ENCODE results near the gene PLA2G4E.

PLA2G4E gene

GRCh38 chr15:41945221-41945620 is 75.6 kb downstream of the PLA2G4E start:
- peak overlapping the region; percentile 62 for H3K9ac ChIP-seq (ENCODE audit: low read length)
- DNase-seq (ENCODE audit: low read depth) = no peak
- H3K4me1 ChIP-seq (ENCODE audit: control insufficient read depth, insufficient read depth, low read length) = peaks cover 30% of the 10 kb centered on the region
- peaks cover 4% of the 10 kb centered on the region for H3K36me3 ChIP-seq (ENCODE audit: control insufficient read depth, insufficient read depth, low read length, severe bottlenecking)
- H3K9me3 ChIP-seq (ENCODE audit: control insufficient read depth, low read length) = no peaks in the 10 kb centered on the region
- no peaks in the 10 kb centered on the region for H3K27me3 ChIP-seq (replicated peaks; ENCODE audit: control insufficient read depth, insufficient read depth, low read length)
- no peak overlapping the region for H3K4me3 ChIP-seq (ENCODE audit: low read length)

- peak; percentile 94 for DNase-seq (ENCODE audit: low read depth)
Observed at GRCh38 chr15:41944313-41944940, 76.4 kb downstream of the PLA2G4E start.

GRCh38 chr15:41943543-41944312 is 77.1 kb downstream of the PLA2G4E start:
- DNase-seq (ENCODE audit: low read depth) = no peak
- Histone ChIP-seq H3K36me3 (ENCODE audit: control insufficient read depth, insufficient read depth, low read length, severe bottlenecking) (peaks cover 7% of the 10 kb centered on the region), H3K9me3 (ENCODE audit: control insufficient read depth, low read length) (no peaks in the 10 kb centered on the region), H3K27me3 (replicated peaks; ENCODE audit: control insufficient read depth, insufficient read depth, low read length) (no peaks in the 10 kb centered on the region), H3K4me3 (ENCODE audit: low read length) (peak overlapping the region; percentile 40), H3K9ac (ENCODE audit: low read length) (peak overlapping the region; percentile 63), H3K4me1 (ENCODE audit: control insufficient read depth, insufficient read depth, low read length) (peaks cover 24% of the 10 kb centered on the region)

More at GRCh38 chr15:41944313-41944940, 76.4 kb downstream of the PLA2G4E start:
- Histone ChIP-seq H3K9me3 (ENCODE audit: control insufficient read depth, low read length) (no peaks in the 10 kb centered on the region), H3K36me3 (ENCODE audit: control insufficient read depth, insufficient read depth, low read length, severe bottlenecking) (peaks cover 7% of the 10 kb centered on the region), H3K4me1 (ENCODE audit: control insufficient read depth, insufficient read depth, low read length) (peaks cover 24% of the 10 kb centered on the region), H3K4me3 (ENCODE audit: low read length) (peak overlapping the region; percentile 55), H3K27me3 (replicated peaks; ENCODE audit: control insufficient read depth, insufficient read depth, low read length) (no peaks in the 10 kb centered on the region), H3K9ac (ENCODE audit: low read length) (peak overlapping the region; percentile 63)

GRCh38 chr15:41942886-41943285 is 78.0 kb downstream of the PLA2G4E start:
- Histone ChIP-seq H3K27me3 (replicated peaks; ENCODE audit: control insufficient read depth, insufficient read depth, low read length) (no peaks in the 10 kb centered on the region), H3K4me1 (ENCODE audit: control insufficient read depth, insufficient read depth, low read length) (peaks cover 24% of the 10 kb centered on the region), H3K4me3 (ENCODE audit: low read length) (no peak overlapping the region), H3K36me3 (ENCODE audit: control insufficient read depth, insufficient read depth, low read length, severe bottlenecking) (peaks cover 7% of the 10 kb centered on the region), H3K9me3 (ENCODE audit: control insufficient read depth, low read length) (no peaks in the 10 kb centered on the region), H3K9ac (ENCODE audit: low read length) (no peak overlapping the region)
- DNase-seq (ENCODE audit: low read depth) = no peak

- Histone ChIP-seq H3K4me3 (ENCODE audit: low read length) (no peak overlapping the region), H3K27me3 (replicated peaks; ENCODE audit: control insufficient read depth, insufficient read depth, low read length) (no peaks in the 10 kb centered on the region), H3K9ac (ENCODE audit: low read length) (no peak overlapping the region), H3K9me3 (ENCODE audit: control insufficient read depth, low read length) (no peaks in the 10 kb centered on the region), H3K36me3 (ENCODE audit: control insufficient read depth, insufficient read depth, low read length, severe bottlenecking) (peaks cover 7% of the 10 kb centered on the region), H3K4me1 (ENCODE audit: control insufficient read depth, insufficient read depth, low read length) (peaks cover 26% of the 10 kb centered on the region)
- no peak for DNase-seq (ENCODE audit: low read depth)
Observed at GRCh38 chr15:41941644-41942415, 79.0 kb downstream of the PLA2G4E start.

GRCh38 chr15:41940441-41940857 is 80.4 kb downstream of the PLA2G4E start:
- H3K4me1 ChIP-seq (ENCODE audit: control insufficient read depth, insufficient read depth, low read length) = peaks cover 32% of the 10 kb centered on the region
- no peak overlapping the region for H3K9ac ChIP-seq (ENCODE audit: low read length)
- peak; percentile 48 for DNase-seq (ENCODE audit: low read depth)
- no peaks in the 10 kb centered on the region for H3K9me3 ChIP-seq (ENCODE audit: control insufficient read depth, low read length)
- H3K36me3 ChIP-seq (ENCODE audit: control insufficient read depth, insufficient read depth, low read length, severe bottlenecking) = peaks cover 7% of the 10 kb centered on the region
- no peak overlapping the region for H3K4me3 ChIP-seq (ENCODE audit: low read length)
- H3K27me3 ChIP-seq (replicated peaks; ENCODE audit: control insufficient read depth, insufficient read depth, low read length) = no peaks in the 10 kb centered on the region

- peaks cover 7% of the 10 kb centered on the region for H3K36me3 ChIP-seq (ENCODE audit: control insufficient read depth, insufficient read depth, low read length, severe bottlenecking)
Observed at GRCh38 chr15:41939986-41940385, 80.9 kb downstream of the PLA2G4E start.

GRCh38 chr15:41937568-41937923 is 83.3 kb downstream of the PLA2G4E start:
- peaks cover 7% of the 10 kb centered on the region for H3K36me3 ChIP-seq (ENCODE audit: control insufficient read depth, insufficient read depth, low read length, severe bottlenecking)
- no peaks in the 10 kb centered on the region for H3K9me3 ChIP-seq (ENCODE audit: control insufficient read depth, low read length)
- no peak for DNase-seq (ENCODE audit: low read depth)
- H3K4me1 ChIP-seq (ENCODE audit: control insufficient read depth, insufficient read depth, low read length) = peaks cover 20% of the 10 kb centered on the region
- no peak overlapping the region for H3K9ac ChIP-seq (ENCODE audit: low read length)
- no peaks in the 10 kb centered on the region for H3K27me3 ChIP-seq (replicated peaks; ENCODE audit: control insufficient read depth, insufficient read depth, low read length)
- no peak overlapping the region for H3K4me3 ChIP-seq (ENCODE audit: low read length)

More at GRCh38 chr15:41939986-41940385, 80.9 kb downstream of the PLA2G4E start:
- DNase-seq (ENCODE audit: low read depth) = no peak
- no peaks in the 10 kb centered on the region for H3K9me3 ChIP-seq (ENCODE audit: control insufficient read depth, low read length)
- no peak overlapping the region for H3K4me3 ChIP-seq (ENCODE audit: low read length)
- no peaks in the 10 kb centered on the region for H3K27me3 ChIP-seq (replicated peaks; ENCODE audit: control insufficient read depth, insufficient read depth, low read length)
- peaks cover 28% of the 10 kb centered on the region for H3K4me1 ChIP-seq (ENCODE audit: control insufficient read depth, insufficient read depth, low read length)
- no peak overlapping the region for H3K9ac ChIP-seq (ENCODE audit: low read length)

- no peak for DNase-seq (ENCODE audit: low read depth)
- no peaks in the 10 kb centered on the region for H3K9me3 ChIP-seq (ENCODE audit: control insufficient read depth, low read length)
- H3K4me3 ChIP-seq (ENCODE audit: low read length) = no peak overlapping the region
- peaks cover 20% of the 10 kb centered on the region for H3K4me1 ChIP-seq (ENCODE audit: control insufficient read depth, insufficient read depth, low read length)
- H3K9ac ChIP-seq (ENCODE audit: low read length) = no peak overlapping the region
- no peaks in the 10 kb centered on the region for H3K27me3 ChIP-seq (replicated peaks; ENCODE audit: control insufficient read depth, insufficient read depth, low read length)
- H3K36me3 ChIP-seq (ENCODE audit: control insufficient read depth, insufficient read depth, low read length, severe bottlenecking) = peaks cover 7% of the 10 kb centered on the region
Observed at GRCh38 chr15:41936649-41937567, 83.9 kb downstream of the PLA2G4E start.

- Histone ChIP-seq H3K27me3 (replicated peaks; ENCODE audit: control insufficient read depth, insufficient read depth, low read length) (no peaks in the 10 kb centered on the region), H3K36me3 (ENCODE audit: control insufficient read depth, insufficient read depth, low read length, severe bottlenecking) (peaks cover 4% of the 10 kb centered on the region), H3K9me3 (ENCODE audit: control insufficient read depth, low read length) (no peaks in the 10 kb centered on the region), H3K9ac (ENCODE audit: low read length) (no peak overlapping the region), H3K4me1 (ENCODE audit: control insufficient read depth, insufficient read depth, low read length) (peaks cover 21% of the 10 kb centered on the region), H3K4me3 (ENCODE audit: low read length) (no peak overlapping the region)
- DNase-seq (ENCODE audit: low read depth) = no peak
Observed at GRCh38 chr15:41936155-41936554, 84.7 kb downstream of the PLA2G4E start.

Measured in adipocyte (in vitro differentiated cells).